Hypothalamus (tissue), 51 donors: ENCODE measurements around the gene GRK6.
A peak's percentile ranks its signal among the peaks of the same experiment; 100 is the strongest.

Experiments
- DNase-seq, 51 donors: peaks; one replicate each; lab custom pipeline; 2025; lab: John Stamatoyannopoulos, UW

The GRK6 gene

DNA sequence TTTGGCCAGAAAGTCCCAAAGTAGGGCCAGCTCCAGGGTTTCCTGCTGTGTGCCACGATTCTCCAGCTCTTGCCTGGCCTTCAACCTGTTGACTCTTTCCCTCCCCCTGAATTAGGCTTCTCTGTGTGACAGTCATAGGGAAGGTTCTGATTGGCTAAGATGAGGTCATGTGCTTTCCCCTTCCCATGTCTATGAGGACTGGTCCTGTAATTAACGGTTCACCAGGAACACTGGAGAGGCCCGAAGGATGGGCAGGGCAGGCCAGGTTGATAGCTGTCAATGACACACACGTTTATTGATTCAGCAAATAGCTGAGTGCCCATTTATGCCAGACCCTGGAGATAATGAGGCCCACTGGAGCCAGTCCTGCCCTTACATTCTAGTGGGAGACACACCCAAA lies 11.1 kb downstream of the GRK6 start:
- no peak for DNase-seq

DNA sequence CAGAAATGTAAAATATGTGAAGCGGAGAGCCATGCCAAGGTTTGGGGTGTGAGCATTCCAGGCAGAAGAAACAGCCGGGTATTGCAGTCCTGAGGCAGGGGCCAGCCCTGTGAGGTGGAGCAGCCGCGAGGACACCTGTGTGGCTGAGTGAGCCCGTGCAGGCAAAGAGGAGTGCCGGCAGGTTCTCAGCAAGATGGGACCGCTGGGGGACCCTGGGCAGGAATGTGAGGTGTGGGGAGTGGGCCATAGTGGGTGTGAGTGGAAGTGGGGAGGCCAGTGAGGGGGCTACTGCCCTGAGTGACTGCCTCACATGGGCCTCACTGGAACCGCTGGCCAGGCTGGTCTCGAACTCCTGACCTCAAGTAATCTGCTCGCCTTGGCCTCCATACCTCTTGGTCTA lies 12.0 kb downstream of the GRK6 start:
- DNase-seq, result no peak

DNA sequence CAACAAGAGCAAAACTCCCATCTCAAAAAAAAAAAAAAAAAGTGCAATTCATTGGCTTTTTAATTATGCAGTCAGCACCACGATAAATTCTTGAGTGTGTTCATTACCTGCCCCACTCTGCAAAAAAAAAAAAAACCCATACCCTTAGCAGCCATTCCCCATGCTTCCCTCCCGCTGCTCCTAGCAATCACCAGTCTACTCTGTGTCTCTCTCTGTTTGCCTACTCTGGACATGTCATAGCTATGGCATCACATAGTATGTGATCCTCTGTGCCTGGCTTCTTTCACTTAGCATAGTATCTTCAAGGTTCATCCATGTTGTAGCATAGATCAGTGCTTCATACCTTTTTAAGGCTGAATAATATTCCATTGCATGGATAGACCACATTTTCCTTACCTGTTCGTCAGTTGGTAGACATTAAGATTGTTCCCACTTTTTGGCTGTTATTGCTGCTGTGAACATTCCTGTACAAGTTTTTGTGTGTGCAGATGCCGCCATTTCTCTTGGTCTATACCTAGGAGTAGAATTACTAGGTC lies 13.1 kb downstream of the GRK6 start:
- DNase-seq, result no peak

DNA sequence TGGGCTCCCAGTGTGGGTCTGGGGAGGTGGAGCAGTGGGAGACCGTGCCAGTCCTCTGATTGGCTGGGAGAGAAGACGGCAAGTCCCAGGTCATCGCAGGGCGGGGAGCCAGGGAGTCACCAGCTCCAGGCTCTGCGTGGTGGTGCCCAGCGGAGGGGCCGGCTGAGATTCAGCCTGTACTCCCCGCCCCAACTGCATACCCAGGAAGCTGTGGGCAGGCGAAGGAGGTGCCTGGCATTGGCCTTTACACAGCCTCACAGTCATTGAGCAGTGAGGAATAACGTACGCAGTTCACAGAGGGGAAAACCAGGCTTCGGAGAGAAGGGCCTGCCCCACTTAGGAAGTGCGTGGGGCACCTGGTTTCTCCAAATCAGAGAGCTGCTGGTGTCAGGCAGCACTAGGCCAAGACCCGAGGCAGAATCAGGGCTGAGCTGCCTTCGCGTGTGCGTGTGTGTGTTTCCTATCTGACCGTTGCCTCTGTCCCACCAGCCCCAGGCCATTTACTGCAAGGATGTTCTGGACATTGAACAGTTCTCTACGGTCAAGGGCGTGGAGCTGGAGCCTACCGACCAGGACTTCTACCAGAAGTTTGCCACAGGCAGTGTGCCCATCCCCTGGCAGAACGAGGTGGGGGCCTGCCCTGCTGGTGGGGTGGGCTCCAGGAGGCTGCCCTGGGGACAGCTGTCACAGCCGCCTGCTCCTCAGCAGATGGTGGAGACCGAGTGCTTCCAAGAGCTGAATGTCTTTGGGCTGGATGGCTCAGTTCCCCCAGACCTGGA lies 13.9 kb downstream of the GRK6 start:
- no peak for DNase-seq

DNA sequence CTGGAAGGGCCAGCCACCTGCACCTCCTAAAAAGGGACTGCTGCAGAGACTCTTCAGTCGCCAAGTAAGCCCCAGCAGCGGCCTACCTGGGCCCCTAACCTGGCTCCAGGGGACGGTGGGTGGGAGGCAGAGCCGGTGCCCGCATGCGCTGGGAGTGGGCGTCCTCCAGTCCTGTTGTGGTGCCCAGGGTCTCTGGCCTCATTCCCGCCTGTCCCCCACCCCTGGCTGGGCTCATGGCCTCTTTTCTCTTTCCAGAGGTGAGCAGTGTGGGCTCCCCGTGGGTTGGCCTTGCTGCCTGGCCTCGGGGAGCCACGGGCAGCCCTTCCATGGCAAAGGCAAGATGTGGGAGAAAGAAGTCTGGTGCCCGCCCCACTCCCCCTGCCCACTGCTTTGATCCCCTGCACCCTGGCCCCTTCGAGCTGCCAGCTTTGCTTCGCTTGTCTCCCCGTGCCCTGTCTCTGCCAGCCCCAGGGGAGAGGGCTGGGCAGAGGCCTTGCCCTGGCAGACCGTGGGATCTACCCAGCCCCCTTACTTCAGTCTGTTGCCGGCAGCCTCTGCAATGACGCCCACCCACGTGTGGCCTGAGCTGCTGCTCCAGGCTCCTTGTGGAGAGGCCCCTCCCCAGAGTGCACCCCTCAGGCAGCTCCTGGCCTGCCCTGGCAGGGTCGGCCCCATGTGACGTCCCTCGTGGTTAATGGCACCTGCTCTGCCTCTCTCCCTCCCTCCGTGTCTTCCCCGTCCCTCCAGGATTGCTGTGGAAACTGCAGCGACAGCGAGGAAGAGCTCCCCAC lies 14.7 kb downstream of the GRK6 start:
- no peak for DNase-seq

DNA sequence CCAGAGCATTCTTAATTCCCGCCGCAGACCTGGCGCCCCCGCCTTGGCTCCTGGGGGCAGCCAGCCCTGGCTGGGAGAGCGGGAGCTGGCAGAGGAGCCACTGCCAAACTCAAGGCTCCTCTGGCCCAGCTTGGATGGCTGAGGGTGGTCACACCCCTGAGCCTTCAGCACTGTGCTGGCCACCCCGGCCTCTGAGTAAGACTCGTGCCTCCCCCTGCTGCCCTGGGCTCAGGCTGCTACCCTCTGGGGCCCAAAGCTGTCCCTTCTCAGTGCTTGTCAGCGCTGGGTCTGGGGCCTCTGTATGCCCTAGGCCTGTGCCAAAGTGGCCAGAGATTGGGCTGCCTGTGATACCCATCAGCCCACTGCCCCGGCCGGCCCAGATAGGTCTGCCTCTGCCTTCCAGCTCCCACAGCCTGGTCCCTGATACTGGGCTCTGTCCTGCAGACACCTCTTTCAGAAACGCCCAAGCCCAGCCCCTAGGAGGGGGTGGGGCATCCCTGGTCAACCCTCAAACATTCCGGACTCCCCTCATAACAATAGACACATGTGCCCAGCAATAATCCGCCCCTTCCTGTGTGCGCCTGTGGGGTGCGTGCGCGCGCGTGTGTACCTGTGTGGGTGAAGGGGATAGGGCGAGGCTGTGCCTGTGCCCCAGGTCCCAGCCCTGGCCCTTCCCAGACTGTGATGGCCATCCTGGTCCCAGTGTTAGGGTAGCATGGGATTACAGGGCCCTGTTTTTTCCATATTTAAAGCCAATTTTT lies 15.8 kb downstream of the GRK6 start:
- DNase-seq, result no peak

DNA sequence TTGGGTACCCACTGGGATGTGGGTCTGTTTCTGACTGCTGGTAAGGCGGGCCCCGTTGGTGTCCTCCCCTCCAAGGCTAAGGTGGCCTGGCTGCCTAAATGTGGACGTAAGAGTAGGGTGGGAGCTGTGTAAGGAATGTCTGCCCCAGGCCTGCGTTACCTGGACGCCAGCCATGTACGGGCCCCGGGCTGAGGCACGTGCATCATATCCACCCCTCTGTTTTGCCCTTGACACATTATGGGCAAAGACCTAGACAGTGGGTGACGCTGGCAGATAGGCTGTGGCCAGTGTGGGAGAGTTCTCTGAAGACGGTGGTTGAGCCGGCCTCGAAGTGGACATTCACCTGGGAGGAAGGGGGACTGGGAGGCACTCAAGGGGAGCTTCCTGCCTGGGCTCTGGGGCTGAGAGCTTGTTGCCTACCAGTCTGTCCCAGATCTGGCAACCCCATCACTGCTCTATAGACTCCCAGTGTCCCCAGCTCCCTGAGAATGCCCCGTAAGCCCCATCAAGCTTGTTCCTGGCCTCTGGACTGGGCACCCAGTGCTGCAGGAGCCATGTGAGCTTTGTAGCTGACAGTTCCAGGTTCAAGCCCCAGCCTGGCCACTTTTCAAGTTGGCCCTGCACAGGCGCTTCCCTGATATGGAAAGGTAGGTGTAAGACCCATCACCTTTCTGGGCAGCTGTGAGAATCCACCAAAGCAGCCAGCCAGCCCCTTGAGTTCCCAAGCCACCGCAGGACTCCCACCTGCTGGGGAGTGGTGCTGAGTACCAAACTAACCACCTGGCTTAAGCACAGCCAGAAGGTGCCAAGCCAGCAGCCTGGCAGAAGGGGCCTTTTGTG lies 16.9 kb downstream of the GRK6 start:
- DNase-seq, result no peak

DNA sequence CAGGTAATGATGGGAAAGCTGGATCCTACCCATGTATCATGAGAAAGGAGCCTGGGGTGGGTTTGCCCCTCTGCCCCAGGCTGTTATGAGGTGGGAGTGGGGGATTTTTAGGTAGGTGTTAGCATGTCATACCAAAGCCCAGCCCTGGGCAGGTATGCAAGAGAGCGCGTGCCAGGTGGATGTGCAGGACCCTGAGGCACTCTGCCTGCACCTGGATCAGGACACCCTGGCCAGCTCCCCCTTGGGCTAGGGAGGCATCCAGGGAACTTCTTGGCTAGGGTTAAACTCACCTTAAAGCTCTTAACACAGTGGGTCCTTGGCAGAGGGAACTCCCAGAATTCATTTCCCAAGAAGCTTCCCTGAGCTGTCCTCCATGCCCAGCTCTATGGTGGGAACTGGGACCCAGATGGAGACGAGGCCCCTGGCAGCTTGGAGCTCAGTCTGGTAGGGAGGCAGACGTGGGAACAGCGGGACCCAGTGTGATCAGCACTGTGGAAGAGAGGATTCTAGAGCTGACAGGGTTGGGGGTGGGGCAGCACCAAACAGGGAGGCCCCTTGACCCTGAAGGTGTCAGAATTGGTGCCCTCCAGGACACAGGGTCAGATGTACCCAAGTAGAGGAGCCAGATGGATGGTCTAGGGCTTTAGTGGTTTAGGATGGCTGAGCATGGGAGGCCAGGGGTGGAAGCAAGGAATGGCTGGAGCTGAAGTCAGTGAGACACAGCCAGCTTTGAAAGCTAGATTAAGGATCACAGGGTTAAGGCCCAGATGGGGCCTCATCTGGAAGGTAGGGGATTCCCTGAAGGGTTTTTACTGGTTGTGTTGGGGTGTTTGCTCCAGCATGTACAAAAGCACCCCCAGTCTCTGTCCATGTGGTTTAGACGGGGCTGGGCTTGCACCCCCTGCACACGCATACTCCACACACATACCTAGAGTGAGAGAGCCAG lies 17.9 kb downstream of the GRK6 start:
- no peak for DNase-seq

DNA sequence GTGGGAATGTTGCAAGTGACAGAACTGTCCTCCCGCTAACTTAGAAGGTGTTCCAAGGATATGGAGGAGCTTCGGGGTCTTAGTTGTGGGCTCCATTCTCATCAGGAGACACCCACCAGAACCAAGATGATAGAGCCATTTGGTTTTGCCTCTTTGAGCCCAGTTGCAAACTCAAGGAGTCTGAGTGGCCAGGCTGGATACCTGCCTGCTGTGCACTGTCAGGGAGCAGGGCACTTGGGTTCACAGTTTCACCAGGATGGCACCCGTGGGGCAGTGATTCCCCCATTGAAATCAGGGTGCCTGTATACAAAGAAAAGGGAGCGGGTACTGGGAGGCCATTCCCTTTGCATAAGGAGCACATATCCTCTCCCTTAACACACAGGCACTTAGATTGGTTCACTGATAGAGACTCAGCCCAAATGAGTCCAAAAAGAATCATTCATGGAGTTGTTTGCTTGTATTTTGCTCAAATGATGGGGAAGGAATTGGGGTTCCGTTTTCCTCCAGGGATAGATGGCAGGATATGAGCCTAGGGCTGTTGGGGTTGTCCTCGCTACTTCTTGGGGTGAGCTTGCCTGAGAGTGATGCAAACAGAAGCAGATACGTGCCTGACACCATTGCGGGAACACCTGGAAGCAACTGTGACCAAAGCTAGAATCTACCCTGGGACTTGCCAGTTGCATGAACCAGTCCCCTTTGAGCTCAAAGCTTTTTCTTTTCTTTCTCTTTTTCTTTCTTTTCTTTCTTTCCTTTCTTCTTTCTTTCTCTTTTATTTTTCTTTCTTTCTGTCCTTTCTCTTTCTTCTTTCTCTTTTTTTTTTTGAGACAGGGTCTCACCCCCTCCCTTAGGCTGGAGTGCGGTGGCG lies 18.8 kb downstream of the GRK6 start:
- DNase-seq, result no peak

DNA sequence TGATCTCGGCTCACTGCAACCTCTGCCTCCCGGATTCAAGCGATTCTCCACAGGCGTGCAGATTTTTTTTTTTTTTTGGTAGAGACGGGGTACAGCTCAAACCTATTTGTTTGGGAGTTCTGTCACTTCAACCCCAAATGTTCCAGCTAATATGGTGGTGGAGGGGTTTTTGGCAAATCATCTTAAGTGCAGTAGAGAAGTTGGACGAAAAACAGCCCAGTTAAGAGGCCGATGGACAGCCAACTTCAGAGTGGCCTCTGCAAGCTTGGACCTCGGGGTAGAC lies 19.4 kb downstream of the GRK6 start:
- no peak for DNase-seq

DNA sequence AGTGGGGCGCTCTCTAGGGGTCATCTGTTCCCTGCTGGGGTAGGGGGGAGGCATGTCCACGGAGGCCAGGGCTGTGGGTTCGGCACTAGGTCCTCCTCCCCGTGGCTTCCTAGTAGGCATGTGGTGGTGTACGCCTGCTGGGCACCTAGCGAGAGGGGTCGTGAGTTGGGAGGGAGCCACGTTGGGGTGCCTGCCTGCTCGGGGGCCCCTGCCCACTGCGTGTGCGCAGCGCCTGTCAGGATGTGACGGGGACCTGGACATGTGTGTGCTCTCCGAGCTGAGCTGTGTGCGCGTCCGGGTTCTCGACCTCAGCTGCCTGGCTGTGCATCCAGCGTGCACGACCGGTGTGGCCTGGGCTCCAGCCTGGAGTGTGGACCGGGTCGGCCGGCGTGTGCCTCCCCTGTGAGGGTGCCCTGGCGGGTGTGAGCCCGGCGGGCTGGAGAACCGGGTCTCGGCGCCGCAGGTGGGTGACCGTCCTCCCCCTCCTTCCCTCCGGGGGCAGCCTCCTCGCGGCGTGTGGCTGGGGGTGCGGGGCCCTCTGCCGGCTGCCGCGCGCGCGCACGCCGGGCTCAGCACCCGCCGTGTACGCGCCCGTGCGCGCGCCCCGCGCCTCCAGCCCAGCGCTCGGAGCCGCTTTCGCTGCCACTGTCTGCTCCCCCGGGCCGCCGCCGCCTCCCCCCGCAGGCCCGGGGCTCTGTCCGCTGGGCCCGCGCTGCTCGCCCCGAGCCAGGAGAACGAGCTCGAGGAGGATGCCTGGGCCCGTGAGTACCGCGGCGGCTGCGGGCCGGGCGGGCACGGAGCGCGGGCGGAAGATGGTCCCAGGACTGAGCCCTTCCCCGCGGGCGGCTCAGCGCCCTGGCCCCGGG lies 20.0 kb downstream of the GRK6 start, which contains the start of gene PRR7:
Gene PRR7, plus strand, starts transcription at position 615 of the 866 bp plus-strand sequence. CDS start 8,254 bp downstream, outside the sequence.
- DNase-seq, result peak in 46 of 51 donors; percentile 25 to 83 (median 66)

DNA sequence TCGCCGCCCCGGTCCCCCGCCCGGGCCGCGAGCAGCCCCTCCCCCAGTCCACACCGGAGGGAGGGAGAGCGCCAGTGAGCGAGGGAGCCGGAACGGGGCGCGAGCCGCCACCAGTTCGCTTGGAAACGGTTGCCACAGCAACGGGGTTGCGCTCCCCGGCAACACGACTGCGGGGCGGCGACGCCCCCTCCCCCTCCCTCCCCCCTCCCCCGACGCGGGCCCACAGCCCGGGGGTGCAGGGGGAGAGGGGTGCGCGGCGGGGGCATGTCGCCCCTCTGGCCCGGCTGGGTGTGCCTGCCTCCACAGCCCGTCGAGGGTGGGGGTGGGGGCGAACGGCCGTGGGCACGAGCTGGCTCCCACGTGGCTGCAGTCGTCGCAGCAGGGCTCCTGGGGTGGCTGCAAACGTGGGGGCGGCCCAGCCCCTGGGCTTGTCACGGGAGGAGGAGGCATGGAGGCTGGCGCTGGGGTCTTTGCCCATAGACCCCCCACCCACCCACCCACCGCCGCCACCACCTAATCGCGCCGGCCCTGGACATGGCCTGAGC lies 20.7 kb downstream of the GRK6 start:
- DNase-seq, result peak in 45 of 51 donors; percentile 22 to 81 (median 70)

DNA sequence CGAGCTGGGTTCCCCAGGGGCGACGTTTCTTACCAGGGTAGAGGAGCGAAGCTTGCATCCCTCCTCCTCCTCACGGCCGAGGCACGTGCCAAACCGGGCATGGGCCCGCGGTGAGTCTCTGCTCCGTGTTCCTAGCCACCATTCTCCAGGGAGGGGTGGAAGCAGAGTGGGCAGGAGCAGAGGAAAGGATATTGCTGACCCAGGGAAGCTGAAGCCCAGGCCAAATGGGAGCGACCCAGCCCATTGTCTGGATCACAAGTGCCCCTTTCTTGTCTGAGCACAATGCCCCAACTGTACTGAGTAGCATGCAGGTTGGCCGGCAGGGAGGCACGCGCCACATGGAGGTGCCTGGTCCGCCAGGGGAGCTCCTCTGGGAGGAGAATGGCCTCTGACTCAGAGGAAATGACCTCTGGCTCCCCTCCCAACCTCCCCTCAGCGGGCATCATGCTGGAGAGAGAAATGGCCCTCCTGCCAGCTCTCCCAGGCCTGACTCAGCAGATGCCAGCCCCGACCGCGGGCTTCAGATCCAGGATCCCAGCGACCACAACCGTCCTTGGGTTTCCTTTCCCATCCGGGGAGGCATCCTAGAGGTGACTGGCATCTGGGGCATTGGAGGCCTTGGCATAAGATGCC lies 21.3 kb downstream of the GRK6 start:
- DNase-seq, result peak in 50 of 51 donors; percentile 35 to 95 (median 80)

DNA sequence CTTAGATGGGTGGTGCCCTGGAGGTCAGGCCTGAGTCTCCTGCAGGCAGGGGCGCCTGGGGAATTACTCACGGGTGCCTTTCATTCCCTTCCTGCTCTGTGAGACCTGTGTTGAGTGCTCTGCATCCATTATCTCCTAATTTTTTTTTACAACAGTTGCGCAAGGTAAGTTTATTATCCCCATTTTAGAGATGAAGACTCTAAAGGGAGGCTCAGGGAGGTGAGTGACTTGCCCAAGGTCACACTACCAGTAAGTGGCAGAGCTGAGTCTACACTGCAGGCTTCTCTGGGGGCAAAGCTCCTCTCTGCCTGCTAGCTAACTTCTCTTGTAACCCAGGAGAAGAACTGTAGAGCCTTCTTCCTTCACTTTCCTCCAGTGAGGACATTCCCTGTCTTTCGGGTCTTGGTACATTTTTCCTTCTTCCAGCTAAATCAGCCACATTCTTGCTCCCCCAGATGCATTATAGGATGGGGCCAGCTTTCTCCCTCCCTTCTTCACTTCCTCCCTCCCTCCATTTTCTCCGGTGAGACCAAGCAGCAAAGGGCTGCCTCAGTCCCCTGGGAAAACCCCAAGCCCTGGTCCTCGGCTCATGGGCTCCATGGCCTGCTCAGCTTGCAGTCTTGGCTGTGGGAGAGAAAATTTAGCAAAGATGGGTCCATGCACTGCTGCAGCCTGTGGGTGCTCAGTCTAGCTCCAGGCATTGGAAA lies 21.9 kb downstream of the GRK6 start:
- DNase-seq, result no peak
